Ovary (tissue), 9 donors: ENCODE data around the gene SMIM30. TPM values are rescaled to one million over a fixed set of nuclear protein-coding genes. Genes with fewer than 3 reads are reported as not detected.

Experiments
- DNase-seq, 5 donors: peaks; one replicate each; pipeline ENCODE4 v3.0.0-alpha.2; 2019 to 2020
- H3K27ac ChIP-seq, 2 donors: fragments of 200-600 bp; one replicate each; pipeline versions ENCODE4 v1.5.1 to v1.8.0; 2019 to 2022
- H3K27me3 ChIP-seq: fragments of 200-600 bp; one replicate; pipeline ENCODE4 v1.8.0; 2022
- H3K36me3 ChIP-seq: fragments of 200-600 bp; sonication (generic); one replicate; pipeline ENCODE4 v1.5.1; 2019
- H3K4me1 ChIP-seq: one replicate; pipeline ENCODE4 v1.8.1; 2013; ENCODE audit warnings: mild to moderate bottlenecking, moderate library complexity; ENCODE audit not compliant: insufficient read depth
- H3K4me3 ChIP-seq: fragments of 200-600 bp; sonication (generic); one replicate; pipeline ENCODE4 v1.5.1; 2017
- H3K9me3 ChIP-seq, 2 donors: fragments of 200-600 bp in 1 of 2; sonication (generic) in 1 of 2; one replicate each; pipeline versions ENCODE4 v1.5.1 to v1.8.1; 2013 to 2019; ENCODE audit warnings: mild to moderate bottlenecking in 1 of 2, moderate library complexity in 1 of 2
- EP300 ChIP-seq: sonication (generic); formaldehyde crosslinking; IDR thresholded peaks from one replicate; pipeline ENCODE4 v1.6.1; 2017; ENCODE audit warnings: antibody characterized with exemption
- POLR2A ChIP-seq: fragments of 450-650 bp; IDR thresholded peaks from one replicate; pipeline ENCODE4 v1.6.1; 2017; ENCODE audit warnings: antibody characterized with exemption, mild to moderate bottlenecking, moderate library complexity
- WGBS, 3 donors: extraction: QIAGEN DNeasy Blood & Tissue Kit in 1 of 3; methylation state at CpG; one replicate each; pipeline versions ENCODE4 v1.1.5 to v1.1.7; 2013 to 2017; 5-methylcytosine and 5-hydroxymethylcytosine counted together
- intact Hi-C, 4 donors: fragments of 100-400 bp; cut with DNase I; formaldehyde crosslinking; loops; one replicate each; pipeline versions ENCODE4 v1.11.0 to v1.15.1; 2022 to 2023
- polyA plus RNA-seq, 2 donors: library from polyadenylated mRNA; stranded (reverse); fragments of 200-250 nt in 1 of 2; fragments of 350-450 nt in 1 of 2; fragmentation: Illumina TruSeq in 1 of 2; extraction: RNeasy Lipid Tissue Mini Kit (QIAGEN cat#74804) in 1 of 2; gene quantifications; one replicate each; pipeline ENCODE4 v1.2.3, GENCODE V29; 2013 to 2014
- total RNA-seq, 7 donors: library from RNA; depleted of rRNA in 2 of 7; stranded (reverse); fragments of >200 nt in 2 of 7; fragmentation: NEBNext Ultra II Directional in 3 of 7; extraction: Animal tissue kit (Norgen Biotek cat#: 25700) in 3 of 7; gene quantifications; one replicate each; pipeline versions ENCODE4 v1.1.0 to v1.2.4, GENCODE V29; 2016 to 2023
- TF ChIP-seq, protein P1 (sequence below), 3 donors: fragments of 450-650 bp in 2 of 3; fragments of 200-600 bp in 1 of 3; IDR thresholded peaks; one replicate each; pipeline versions ENCODE4 v1.5.1 to v1.8.0; 2016 to 2022; ENCODE audit warnings: antibody characterized with exemption in 3 of 3, mild to moderate bottlenecking in 1 of 3
- donor health status: DM: no; HTN: no; CAD: no; lungs with moderate emphysema.
- donor health status: DM: no; HTN: no; CAD: no.
- donor health status: Bipolar disorder and iron deficiency.
- donor health status: DM: yes; HTN: yes; CAD: no.
- donor health status: DM: no; HTN: no; CAD: no.
- donor health status: DM: yes; HTN: yes; CAD: no.

The SMIM30 gene
- total and polyA plus RNA-seq, 9 donors, result 19.1 to 47.7 (median 26.4) TPM

DNA sequence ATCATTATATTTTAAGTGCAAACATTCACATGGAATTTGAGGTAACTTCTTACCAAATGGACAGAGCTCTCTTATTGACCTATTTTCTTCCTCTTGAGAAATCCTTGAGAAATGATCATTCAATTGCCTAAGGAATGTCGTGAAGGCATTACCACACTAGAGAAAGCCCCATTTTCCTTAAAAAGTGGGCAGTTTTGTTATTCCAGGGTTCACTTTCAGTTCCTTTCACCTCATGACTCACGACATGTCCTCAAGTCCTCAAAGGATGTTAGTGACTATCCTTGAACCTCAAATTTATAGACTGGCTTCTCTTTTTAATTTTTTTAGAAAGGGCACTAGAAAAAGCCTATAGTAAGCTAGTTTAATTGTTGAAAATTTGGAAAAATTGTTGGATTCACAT is 40.4 kb upstream of the SMIM30 start:
- Histone ChIP-seq H3K9me3 (no peaks in the 10 kb centered on the region), H3K27me3 (no peaks in the 10 kb centered on the region), H3K4me1 (no peaks in the 10 kb centered on the region), H3K36me3 (no peaks in the 10 kb centered on the region), H3K27ac (no peak overlapping the region), H3K4me3 (no peak overlapping the region)
- TF ChIP-seq, protein P1, sequence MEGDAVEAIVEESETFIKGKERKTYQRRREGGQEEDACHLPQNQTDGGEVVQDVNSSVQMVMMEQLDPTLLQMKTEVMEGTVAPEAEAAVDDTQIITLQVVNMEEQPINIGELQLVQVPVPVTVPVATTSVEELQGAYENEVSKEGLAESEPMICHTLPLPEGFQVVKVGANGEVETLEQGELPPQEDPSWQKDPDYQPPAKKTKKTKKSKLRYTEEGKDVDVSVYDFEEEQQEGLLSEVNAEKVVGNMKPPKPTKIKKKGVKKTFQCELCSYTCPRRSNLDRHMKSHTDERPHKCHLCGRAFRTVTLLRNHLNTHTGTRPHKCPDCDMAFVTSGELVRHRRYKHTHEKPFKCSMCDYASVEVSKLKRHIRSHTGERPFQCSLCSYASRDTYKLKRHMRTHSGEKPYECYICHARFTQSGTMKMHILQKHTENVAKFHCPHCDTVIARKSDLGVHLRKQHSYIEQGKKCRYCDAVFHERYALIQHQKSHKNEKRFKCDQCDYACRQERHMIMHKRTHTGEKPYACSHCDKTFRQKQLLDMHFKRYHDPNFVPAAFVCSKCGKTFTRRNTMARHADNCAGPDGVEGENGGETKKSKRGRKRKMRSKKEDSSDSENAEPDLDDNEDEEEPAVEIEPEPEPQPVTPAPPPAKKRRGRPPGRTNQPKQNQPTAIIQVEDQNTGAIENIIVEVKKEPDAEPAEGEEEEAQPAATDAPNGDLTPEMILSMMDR (IDR thresholded peaks at IDR 0.05), result no peak
- TF ChIP-seq EP300 (no peak), POLR2A (no peak)
- WGBS, 3 donors, result 59 to 66% (median 64%) methylated on average over 2 of the region's 2 CpGs
- intact Hi-C loops, result no loop called here
- DNase-seq, result no peak

DNA sequence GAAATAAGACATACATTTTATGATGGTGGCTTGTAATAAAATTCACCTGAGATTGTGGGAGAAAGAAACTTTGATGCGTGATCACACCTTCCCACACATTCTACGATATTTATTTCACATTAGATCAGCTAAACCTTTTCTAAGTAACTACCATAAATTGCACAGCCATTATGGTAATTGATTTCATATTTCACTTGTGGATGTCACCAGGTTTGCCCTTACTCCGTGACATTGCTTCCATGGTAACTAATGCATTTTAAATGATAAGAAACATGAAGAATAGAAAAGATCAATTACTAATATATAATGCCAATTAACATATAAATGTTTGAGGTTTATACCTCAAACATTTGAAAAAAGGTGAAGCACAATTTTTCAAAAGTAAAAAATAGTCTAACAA is 35.8 kb upstream of the SMIM30 start:
- Histone ChIP-seq H3K27me3 (no peaks in the 10 kb centered on the region), H3K9me3 (no peaks in the 10 kb centered on the region), H3K4me3 (no peak overlapping the region), H3K36me3 (no peaks in the 10 kb centered on the region), H3K4me1 (no peaks in the 10 kb centered on the region), H3K27ac (no peak overlapping the region)
- intact Hi-C loops, result no loop called here
- TF ChIP-seq POLR2A (no peak), EP300 (no peak)
- TF ChIP-seq, protein P1 (IDR thresholded peaks at IDR 0.05), result no peak
- 85 to 90% (median 89%) methylated on average over 3 of the region's 3 CpGs for WGBS, 3 donors
- DNase-seq, result no peak

DNA sequence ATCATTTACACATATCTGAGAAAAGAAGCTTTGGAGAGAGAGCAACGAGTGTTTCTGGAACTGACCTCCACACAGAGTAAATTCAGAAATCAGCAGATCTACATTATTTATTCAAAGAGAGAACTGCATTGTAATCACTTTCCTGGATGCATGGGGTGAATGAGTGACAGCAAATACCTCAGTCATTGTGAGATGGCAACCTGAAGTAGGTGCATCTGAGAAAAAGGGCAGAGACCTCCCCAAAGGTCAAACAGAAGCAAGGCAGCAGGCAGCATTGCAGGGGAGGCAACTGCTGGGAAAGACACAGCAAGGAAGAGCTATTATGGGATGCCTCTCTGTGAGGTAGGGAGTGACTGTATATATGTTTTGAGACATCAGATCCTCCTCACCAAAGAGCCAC is 26.5 kb upstream of the SMIM30 start:
- intact Hi-C loops, result no loop called here
- TF ChIP-seq, protein P1 (IDR thresholded peaks at IDR 0.05), result no peak
- TF ChIP-seq EP300 (no peak), POLR2A (no peak)
- WGBS, 3 donors, result 12 to 31% (median 23%) methylated on average over 1 of the region's 1 CpG
- no peaks in the 10 kb centered on the region for H3K27me3 ChIP-seq
- DNase-seq, result no peak
- H3K4me3 ChIP-seq, result no peak overlapping the region
- no peaks in the 10 kb centered on the region for H3K4me1 ChIP-seq
- no peak overlapping the region for H3K27ac ChIP-seq
- no peaks in the 10 kb centered on the region for H3K36me3 ChIP-seq
- no peaks in the 10 kb centered on the region for H3K9me3 ChIP-seq

DNA sequence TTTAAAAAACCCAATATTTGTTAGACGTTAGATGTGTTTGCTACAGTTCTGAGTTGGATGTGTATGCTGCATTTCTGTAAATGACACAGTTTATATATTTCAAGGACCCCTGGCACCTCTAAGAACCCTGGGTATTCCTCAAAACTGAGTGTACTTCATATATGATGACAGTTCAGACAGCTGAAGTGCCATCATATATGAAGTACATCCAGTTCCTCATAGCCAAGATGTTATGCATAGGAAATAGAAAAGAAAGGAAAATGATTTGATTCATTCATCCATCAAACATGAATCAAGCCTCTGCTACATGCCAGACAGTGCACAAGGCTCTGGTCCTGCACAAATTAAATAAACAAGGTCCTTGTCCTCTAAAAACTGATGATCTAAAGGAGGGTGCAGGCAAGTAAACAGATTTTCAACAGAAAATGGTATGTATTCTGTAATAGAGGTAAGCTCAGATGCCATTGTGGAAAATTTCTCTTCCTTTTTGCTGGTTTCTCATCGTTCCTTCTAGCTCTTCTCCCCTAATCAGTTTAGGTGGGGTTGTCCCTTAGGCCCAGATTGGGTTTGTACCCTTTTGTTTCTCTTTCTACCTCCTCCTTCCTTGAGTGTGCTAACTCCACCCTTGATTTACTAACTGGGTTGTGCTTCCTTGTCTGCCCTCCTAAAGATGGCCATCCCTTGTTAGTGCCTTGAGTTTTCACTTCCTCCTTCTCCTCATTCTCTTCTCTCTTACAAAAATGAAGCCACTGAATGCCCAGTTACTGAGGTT is 25.3 kb upstream of the SMIM30 start:
- DNase-seq, result no peak
- H3K4me3 ChIP-seq, result no peak overlapping the region
- 73 to 84% (median 77%) methylated on average over 2 of the region's 2 CpGs for WGBS, 3 donors
- H3K27me3 ChIP-seq, result no peaks in the 10 kb centered on the region
- H3K4me1 ChIP-seq, result no peaks in the 10 kb centered on the region
- H3K9me3 ChIP-seq, result no peaks in the 10 kb centered on the region
- TF ChIP-seq EP300 (no peak), POLR2A (no peak)
- TF ChIP-seq, protein P1 (IDR thresholded peaks at IDR 0.05), result no peak
- intact Hi-C loops, result no loop called here
- no peaks in the 10 kb centered on the region for H3K36me3 ChIP-seq
- H3K27ac ChIP-seq, result no peak overlapping the region
